GOT3 (cell line): ENCODE measurements around the gene SLC29A4.
"Not testable (repeated sequence)": the region's sequence is repeated elsewhere in the genome, so short reads cannot be mapped to it uniquely, and the experiment has no call there.

Source experiments
- DNase-seq: peaks from one replicate; lab custom pipeline; 2025; ENCODE audit warnings: mixed read lengths; lab: John Stamatoyannopoulos, UW

The SLC29A4 gene

GRCh38 chr7:5296015-5296610, 13.4 kb downstream of the SLC29A4 start:
- DNase-seq = no peak

GRCh38 chr7:5296611-5297226, 14.0 kb downstream of the SLC29A4 start:
- DNase-seq = no peak

- no peak for DNase-seq
These were observed 17.6 kb downstream of the SLC29A4 start for GRCh38 chr7:5300366-5300765.

- DNase-seq = no peak
These were observed 19.8 kb downstream of the SLC29A4 start for GRCh38 chr7:5302577-5302976.

- no peak for DNase-seq
These were observed 20.3 kb downstream of the SLC29A4 start for GRCh38 chr7:5303061-5303460.

GRCh38 chr7:5303591-5304505, 21.1 kb downstream of the SLC29A4 start:
- no peak for DNase-seq

GRCh38 chr7:5305050-5305449, 22.3 kb downstream of the SLC29A4 start:
- DNase-seq = not testable (repeated sequence)

GRCh38 chr7:5307221-5308142, 24.7 kb downstream of the SLC29A4 start:
- not testable (repeated sequence) for DNase-seq

GRCh38 chr7:5309146-5309545, 26.4 kb downstream of the SLC29A4 start:
- DNase-seq = no peak

GRCh38 chr7:5310822-5311405, 28.2 kb downstream of the SLC29A4 start:
- no peak for DNase-seq

- DNase-seq = not testable (repeated sequence)
These were observed 29.7 kb downstream of the SLC29A4 start for GRCh38 chr7:5312276-5313070.

- DNase-seq = not testable (repeated sequence)
These were observed 30.5 kb downstream of the SLC29A4 start for GRCh38 chr7:5313076-5313885.

GRCh38 chr7:5314864-5315263, 32.1 kb downstream of the SLC29A4 start:
- no peak for DNase-seq

GRCh38 chr7:5315761-5316160, 33.0 kb downstream of the SLC29A4 start:
- DNase-seq = no peak

GRCh38 chr7:5318613-5319012, 35.9 kb downstream of the SLC29A4 start:
- DNase-seq = not testable (repeated sequence)

- no peak for DNase-seq
These were observed 37.6 kb downstream of the SLC29A4 start for GRCh38 chr7:5320391-5320790.

- DNase-seq = no peak
These were observed 38.2 kb downstream of the SLC29A4 start for GRCh38 chr7:5320802-5321396.

- DNase-seq = no peak
These were observed 40.1 kb downstream of the SLC29A4 start for GRCh38 chr7:5322621-5323410.
